ENCODE data around the gene CA9.

DNA sequence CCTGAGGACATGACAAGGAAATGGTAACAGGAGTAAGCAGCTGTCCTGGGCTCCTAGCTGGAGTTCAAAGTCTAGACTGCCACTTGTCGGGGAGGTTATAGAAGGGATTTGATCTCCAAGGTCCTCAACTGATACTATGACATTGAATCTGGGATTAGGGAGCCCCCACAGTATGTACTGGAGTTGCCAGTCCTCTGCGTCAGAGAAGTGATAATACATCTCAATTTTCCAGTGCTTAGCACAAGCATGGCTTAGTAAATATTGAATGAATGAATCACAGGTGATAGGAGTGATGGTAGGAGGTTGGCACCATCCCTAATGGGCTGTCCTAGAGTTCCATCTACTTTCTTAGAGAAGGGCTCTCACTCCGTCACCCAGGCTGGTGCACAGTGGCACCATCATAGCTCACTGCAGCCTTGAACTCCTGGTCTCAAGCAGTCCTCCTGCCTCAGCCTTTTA lies 22.2 kb downstream of the CA9 start:
- TF ChIP-seq POLR2AphosphoS5 (IDR thresholded peaks at IDR 0.05; ENCODE audit: borderline replicate concordance, low read depth, low read length) (no peak), EZH2 (IDR thresholded peaks at IDR 0.05) (no peak), FOXP2 (optimal IDR thresholded peaks at IDR 0.05; ENCODE audit: control extremely low read depth, extremely low read length, insufficient read depth) (no peak)
